Measurements from ENCODE around the gene DAPP1.
"Not testable (repeated sequence)": the region's sequence is repeated elsewhere in the genome, so short reads cannot be mapped to it uniquely, and the experiment has no call there.

DAPP1 gene, protein sequence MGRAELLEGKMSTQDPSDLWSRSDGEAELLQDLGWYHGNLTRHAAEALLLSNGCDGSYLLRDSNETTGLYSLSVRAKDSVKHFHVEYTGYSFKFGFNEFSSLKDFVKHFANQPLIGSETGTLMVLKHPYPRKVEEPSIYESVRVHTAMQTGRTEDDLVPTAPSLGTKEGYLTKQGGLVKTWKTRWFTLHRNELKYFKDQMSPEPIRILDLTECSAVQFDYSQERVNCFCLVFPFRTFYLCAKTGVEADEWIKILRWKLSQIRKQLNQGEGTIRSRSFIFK

DNA sequence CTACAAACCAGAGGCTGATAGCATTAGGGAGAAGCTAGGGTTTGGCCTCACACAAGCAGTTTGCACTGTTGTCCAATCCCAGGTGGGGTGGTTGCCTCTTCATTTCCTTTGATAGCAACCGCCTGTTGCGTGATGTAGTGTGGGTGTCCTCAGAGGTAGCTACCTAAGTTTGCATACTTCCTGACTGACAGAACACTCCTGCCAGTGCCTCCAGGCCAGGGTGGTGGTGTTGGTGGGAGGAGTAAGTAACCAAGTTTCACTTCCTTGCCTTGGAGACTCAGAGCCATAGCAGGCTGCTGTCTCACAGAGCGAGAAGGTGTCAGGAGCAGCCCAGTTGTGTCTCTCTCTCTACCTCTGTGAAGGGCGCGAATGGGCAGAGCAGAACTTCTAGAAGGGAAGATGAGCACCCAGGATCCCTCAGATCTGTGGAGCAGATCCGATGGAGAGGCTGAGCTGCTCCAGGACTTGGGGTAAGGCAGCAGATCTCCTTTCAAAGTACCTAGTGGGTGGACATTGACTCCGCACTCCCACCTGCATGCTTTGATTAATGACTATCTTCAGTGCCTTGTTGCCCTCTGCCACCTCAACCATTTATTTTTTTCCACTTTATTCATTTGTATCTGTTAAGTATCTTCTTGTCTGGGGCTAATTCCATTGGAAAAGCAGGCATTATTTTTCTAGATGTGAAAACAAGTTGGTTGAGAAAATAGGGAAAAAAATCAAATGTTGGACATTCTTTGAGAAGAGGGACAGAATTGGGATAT is at the start of gene DAPP1:
DAPP1 (plus strand) TSS at position 283 of the 764 bp plus-strand sequence; CDS start at position 370, 87 bp downstream.
- DNase-seq (ENCODE audit: low read depth, low spot score): no peak

DNA sequence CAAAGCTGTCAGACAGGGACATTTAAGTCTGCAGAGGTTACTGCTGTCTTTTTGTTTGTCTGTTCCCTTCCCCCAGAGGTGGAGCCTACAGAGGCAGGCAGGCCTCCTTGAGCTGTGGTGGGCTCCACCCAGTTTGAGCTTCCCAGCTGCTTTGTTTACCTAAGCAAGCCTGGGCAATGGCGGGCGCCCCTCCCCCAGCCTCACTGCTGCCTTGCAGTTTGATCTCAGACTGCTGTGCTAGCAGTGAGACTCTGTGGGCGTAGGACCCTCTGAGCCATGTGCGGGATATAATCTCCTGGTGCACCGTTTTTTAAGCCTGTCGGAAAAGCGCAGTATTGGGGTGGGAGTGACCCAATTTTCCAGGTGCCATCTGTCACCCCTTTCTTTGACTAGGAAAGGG is 45.8 kb upstream of the DAPP1 start:
- DNase-seq (ENCODE audit: low read depth, low spot score): not testable (repeated sequence)

DNA sequence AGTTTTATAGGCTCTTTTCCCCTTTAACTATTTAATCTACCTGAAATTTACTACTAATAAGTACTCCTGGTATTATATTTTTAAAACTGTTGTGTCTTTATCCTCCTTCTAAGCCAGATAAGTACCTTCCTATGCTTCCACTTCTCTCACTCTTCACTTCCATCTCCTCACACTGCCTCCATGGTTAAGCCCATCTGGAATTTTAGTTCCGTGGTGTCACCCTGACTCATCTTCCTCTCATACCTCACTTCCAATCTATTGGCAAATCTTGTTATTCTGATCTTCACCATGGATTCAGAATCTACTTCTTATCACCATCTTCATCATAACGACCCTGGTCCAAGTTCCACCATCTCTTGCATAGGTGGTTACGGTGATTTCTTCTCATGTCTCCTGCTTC is 32.7 kb upstream of the DAPP1 start:
- DNase-seq (ENCODE audit: low read depth, low spot score): no peak

DNA sequence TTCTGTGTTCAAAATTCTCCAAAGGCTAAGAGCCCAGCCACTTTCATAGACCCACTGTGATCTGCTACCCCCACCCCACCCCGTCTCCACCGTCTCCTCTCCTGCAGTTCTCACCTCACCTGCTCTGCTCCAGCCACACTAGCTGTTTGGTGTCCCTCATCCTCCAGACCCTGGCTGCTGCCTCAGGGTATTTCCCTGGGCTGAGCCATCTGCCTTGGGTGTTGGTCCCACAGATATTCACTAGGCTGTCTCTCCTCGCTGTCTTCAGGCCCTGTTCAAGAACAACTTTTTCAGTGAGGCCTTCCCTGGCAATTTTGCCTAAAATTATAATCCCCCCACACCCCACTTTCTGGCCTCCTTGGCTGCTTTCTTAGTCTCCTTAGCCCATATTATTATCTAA is 31.8 kb upstream of the DAPP1 start:
- no peak for DNase-seq (ENCODE audit: low read depth, low spot score)

DNA sequence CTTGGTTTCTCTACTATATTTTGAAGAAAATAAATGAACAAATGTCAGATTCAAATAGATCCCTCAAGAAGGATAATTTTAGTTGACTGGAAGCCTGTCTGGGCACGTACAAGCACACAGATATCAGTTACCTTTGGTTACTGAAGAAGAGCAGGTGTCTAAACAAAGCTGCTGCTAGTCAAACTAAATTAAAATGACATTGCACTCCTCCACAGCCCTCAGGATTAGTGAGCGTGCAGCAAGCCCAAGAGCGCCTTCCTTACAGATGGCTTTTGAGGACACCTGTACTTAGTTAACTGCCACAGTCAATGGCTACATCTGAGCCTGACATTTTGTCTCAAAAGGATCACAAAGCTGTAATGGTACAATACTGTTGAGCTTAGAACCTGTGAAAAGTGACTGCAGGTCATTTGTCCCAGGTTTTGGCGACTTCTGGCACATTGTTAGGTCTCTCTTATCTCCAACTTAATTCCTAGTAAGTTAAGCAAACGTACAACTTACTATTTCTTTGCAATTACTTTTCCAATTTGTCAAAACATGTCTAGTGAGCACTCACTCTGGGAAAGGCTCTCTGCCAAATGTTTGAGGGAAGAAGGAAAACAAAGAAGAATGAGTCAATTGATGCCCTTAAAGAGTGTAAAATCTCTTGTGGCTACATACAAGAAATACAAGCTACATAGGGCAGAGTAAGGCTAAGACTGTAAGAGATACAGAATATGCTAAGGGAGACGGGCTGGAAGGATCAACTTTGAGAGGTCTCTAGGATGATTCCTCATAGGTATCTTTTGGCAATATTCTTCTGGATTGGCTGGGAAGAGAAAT is 25.6 kb upstream of the DAPP1 start:
- DNase-seq (ENCODE audit: low read depth, low spot score): no peak

DNA sequence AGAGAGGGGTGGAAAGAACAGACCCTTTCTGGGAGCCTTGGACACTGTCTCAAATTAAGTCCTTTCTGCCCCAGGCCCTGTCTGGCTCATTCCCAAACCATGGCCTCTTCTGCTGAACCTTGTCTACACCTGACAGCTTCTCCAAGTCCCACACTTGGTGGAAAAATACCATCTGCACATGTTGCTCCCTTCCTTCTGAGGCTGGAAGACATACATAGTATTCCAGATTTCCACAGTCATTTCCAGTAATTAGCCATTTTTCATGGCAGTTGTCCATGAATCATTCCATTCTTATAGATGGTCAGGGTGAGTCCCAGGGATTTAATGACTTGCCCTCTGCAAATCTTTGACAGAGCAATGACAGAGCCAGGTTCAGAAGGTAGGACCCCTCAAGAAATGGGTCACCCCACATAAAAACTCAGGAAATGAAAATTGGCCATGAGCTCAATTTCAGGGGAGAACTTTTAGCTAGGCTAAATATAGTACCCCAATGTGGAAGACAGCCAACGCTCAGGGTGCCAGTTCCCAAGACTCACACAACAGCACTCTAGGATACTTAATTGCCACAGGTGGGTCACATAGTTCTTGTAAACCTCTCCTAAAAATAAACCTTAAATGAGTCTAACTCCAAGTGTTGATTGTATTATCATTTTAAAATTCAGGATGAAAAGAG is 16.2 kb upstream of the DAPP1 start:
- DNase-seq (ENCODE audit: low read depth, low spot score): no peak

DNA sequence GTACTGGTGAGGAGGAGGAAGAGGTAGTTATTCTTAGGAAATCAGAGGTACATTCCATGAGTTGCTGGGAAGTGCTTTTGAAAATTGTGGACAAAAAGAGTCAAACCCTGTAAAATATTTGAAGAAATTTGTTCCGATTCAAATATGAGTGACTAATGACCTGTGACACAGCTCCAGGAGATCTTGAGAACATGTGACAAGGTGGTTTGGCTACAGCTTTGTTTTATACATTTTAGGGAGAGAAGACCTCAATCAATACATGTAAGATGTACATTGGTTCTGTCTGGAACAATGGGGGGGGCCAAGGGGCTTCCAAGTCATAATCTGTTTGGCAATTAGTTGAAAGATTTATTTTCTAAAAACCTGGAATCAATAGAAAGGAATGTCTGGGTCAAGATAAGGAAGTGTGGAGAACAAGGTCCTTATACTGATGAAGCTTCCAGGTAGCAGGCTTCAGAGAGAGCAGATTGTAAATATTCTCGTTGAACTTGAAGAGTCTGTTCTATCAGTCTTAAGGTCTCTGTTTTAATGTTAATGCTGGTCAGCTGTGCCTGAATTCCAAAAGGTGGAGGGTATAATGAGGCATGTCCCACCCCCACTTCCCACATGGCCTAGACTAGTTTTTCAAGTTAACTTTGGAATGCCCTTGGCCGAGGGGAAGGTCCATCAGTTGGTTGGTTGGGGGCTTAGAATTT is 15.5 kb upstream of the DAPP1 start:
- no peak for DNase-seq (ENCODE audit: low read depth, low spot score)

DNA sequence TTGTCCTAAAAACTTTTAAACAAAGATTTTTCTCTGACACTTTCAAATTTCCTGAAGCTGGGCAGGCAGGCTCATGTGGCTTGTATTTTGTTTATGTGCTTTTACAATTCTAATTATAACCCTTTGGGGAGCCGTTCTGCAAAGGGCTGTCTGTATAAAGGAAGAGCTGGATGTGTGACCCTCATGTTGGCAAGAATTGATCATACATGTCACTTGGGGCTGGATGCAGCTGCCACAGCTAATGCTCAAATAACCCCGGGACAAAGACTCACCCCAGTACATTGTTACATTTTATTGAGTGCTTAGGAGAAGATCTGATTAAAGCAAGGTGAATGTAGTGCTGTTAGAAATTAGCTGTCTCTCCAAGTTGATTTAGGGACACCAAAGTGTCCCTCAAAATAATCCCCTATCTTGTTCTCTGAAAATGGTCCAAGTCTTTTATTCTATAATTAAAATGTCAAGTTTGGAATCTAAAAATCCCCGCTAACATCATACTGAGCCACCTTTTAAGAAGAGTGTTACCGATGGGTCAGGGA is 13.0 kb upstream of the DAPP1 start:
- DNase-seq (ENCODE audit: low read depth, low spot score): no peak

DNA sequence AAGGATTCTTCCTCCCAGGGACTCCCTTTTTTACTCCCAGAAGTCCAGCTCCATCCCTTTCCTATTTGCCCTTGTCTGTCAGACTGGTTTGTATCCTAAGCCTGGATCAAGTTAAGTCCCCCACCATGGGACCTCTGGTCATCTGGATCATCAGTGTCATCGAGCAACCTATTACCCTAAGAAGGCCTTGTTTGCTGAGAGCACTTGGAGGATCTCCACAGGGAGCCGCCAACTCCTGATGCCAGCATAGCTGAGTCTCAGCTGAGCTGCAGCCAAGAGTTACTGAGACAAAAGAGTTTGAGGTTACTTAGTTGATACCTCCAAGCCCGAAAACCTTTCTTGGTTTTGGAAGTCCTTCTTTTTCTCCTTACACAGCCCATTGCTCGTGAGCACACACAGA is 10.1 kb upstream of the DAPP1 start:
- DNase-seq (ENCODE audit: low read depth, low spot score): no peak

DNA sequence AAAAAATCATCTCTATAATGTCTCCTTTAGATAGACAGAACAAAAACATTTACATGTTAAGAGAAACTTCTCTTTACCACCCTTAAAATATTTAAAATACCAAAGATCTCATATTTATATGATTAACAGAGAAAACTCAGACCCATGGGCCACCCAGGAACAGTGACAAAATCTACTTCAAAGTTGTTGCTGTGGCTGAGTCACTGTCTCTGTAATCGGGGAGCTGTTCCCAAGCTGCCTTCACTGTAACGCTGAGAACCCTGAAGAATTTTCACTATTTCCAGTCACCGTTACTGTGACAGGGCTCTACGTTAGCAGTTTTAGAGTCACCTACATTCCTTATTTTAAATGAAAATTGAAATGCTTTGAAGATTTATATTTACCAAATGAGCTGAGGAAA is 9.0 kb upstream of the DAPP1 start:
- DNase-seq (ENCODE audit: low read depth, low spot score): no peak

DNA sequence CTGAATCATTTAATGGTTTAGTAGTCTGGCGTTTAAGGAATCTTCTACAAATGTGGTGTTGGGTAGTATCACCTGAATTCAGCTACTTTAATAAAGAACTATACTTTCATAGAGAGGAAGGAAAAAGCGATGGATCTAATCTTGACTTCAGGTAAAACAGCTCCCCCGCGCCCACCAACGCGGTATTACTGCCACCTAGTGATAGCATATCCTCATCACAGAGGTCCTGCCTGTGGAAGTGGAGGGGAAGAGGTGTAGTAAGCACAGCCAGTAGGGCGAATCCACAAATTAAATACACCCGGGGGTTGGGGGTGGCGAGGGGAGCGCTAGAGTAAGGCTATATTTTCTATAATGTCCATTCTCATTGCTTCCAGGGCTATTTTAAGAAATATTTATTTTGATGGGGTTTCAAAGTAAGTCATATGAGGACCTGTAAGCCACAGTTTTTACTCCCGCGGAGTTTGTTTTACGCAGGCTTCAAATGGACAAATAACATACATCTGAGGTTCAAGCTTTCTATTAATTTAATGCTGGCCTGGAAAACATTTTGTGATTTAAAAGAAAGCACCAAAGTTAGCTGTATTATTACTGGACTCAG is 8.3 kb upstream of the DAPP1 start:
- DNase-seq (ENCODE audit: low read depth, low spot score): no peak

DNA sequence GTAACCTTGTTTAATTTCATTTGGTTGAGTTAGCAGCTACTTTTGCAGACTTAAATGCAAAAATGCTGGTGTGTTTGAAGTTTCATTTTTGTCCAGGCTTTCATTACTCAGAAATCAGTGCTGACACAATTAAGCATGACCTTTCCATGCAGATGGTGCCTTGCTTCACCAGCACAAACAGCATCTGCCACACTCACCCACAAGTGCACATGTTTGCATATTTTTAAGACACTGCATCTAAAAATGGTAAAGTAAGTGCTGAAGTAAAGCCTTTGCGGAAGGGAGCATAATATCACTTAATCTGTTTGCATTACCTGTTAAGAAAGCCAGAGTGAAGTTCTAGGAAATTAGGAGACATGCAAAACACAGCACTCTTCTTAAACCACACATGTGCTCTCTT is 7.3 kb upstream of the DAPP1 start:
- DNase-seq (ENCODE audit: low read depth, low spot score): no peak

DNA sequence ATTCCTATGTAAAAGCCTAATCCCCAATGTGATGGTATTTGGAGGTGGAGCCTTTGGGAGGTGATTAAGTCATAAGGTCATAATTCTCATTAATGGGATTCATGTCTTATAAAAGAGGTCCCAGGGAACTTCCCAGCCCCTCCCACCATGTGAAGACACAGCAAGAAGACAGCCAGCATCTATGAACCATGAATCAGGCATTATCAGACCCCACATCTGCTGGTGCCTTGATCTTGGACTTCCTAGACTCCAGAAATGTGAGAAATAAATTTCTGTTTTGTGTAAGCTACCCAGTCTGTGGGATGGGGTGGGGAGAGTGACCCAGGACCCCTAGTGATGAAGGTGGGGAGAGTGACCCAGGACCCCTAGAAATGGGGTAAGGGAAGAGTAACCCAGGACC is 6.1 kb upstream of the DAPP1 start:
- DNase-seq (ENCODE audit: low read depth, low spot score): no peak

DNA sequence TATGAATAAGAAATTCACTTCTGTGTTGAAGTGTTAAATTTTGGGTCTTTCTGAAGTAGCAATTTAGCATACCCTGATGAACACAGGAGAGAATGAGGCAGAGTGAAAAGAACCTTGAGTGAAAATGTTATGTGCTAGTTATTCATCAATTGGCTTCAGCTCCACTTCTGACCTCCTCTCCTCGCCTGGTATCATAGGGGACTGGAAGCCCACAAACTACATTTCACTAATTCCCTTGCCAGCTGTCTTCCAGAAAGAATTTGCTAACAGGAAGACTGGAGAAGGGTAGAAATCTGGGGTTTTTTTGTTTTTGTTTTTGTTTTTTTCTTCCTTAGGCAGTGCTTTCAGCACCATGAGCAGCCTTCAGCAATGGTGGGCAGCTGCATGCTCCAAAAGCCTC is 5.5 kb upstream of the DAPP1 start:
- DNase-seq (ENCODE audit: low read depth, low spot score): no peak

DNA sequence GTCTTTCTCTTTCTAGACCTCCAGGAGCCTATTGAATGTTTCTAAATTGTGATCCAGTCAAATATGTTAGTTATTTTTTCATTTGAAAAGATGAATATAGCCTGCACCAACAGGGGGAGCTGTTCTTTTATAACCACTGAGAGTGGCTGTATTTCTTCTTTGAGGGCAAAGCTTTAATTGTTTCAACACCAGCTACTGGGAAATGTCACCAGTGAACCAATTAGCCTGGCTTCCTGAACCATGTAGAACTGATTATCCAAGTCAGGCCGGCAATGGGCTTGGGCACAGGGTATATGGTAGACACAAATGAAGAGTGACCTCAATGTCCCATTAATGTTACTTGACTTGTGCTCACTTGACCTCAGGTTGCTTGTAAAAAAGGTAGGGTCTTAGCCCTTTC is 4.8 kb upstream of the DAPP1 start:
- no peak for DNase-seq (ENCODE audit: low read depth, low spot score)

DNA sequence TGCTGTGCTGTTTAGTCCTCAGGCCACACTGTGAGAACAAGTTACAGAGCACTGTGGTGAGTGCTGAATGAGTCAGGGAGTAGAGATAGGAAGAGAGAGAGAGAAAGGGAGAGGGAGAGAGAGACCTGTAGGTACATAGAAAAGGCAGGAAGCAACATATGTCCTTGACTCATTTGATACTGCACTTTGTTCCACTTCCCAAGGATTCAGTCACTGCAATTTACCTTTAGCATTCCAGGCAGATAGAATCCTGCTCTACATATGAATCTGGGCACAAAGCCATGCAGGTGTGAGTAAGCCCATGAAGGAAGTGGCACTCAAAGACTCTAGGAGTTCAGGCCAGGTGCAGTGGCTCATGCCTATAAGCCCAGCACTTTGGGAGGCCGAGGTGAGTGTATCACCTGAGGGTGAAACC is 1.0 kb upstream of the DAPP1 start:
- DNase-seq (ENCODE audit: low read depth, low spot score): no peak

DNA sequence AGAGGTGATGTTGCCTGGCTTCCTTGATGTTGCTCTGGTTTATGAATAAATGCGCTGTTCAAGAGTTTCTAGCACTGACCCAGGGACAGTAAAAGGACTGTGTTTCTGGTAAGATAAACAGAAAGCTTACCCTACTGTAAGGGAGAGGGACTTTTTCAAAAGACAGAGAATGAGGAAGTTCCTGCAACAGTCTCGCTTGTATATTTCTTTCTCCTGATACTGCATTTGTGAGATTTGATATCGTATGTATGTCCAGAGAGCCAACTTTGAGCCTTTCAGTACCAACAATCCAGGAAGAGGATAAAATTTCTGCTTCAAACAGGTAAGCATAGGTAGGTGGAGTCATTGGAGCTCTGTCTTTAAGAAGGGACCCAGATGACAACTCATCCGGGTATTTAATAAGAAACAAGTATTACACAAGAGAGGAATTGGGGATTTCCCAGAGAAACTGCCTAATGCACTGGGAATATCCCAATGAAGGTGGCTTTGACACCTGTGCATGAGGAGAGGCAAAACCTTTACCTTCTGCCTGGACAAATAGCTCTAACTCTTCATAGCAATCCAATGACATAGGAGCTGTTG is 773 bp downstream of the DAPP1 start:
- DNase-seq (ENCODE audit: low read depth, low spot score): no peak

DNA sequence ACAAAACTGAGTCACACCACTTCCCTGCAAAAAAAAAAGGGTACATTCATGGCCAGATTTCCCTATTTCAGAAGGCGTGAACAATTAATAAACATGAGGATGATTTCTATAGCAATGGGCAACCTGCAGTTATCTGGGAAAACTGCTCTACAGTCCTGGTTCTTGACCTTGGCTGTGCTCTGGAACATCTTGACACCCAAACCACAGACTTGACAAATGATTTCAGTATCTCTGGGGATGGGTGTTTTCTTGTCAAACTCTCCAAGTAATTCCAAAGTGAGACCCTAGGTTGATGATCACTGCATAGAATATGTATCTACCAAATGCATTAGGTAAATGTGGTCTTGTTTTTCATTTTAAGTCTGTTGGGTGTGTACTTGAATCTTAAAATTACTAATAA is 2.0 kb downstream of the DAPP1 start:
- DNase-seq (ENCODE audit: low read depth, low spot score): no peak

DNA sequence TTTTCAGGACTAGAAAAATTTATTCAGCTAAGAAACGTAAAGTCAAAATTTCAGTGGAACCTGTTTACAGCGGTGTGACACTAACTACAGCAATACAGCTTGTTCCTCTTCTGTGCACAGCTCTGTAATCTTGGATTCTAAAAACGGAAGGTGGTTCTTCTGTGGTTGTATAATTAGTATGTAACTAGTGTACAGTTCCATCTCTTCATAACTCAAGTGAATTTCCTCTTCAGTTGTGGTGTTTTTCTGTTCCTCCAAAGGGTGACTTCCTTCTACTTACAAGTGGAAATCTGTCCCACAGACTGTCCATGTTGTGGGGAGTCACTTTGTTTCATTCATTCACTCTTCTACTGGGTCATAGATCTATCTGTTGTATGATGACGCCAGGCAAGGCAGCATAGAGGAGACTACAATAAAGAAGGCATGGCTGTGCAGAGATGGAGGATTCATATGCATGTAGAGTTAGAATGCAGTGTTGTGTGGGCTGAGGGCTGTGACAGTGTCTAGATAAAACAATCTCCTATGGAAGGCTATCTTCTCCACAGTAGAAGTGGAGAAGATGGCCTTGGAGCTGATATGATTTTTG is 5.4 kb downstream of the DAPP1 start:
- no peak for DNase-seq (ENCODE audit: low read depth, low spot score)

DNA sequence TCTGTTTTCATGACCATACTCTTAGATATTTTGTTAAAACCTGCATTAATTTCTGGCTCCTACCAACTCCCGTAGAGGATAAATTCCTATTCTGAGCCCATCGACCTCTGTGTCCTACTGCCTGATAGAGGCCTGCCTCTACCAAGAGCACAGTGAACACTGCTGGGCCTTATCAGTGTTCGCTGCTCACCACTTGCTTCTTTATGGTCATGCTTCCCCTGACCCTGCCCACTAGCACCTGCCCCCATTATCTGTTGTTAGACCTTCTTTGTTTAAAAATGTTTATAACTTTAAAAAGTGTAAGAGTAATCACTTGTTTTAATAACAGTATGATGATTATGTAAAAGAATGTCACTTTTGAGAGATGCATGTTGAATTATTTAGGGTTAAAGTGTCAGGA is 6.1 kb downstream of the DAPP1 start:
- DNase-seq (ENCODE audit: low read depth, low spot score): no peak

All from smooth muscle cell of the brain vasculature (primary cell).